Muscle of arm (tissue), 14 donors: ENCODE measurements around the gene PRKAG2. TPM values are rescaled to one million over a fixed set of nuclear protein-coding genes. Genes with fewer than 3 reads are reported as not detected.
"Not testable (repeated sequence)": the region's sequence is repeated elsewhere in the genome, so short reads cannot be mapped to it uniquely, and the experiment has no call there.

ENCODE experiments used
- DNase-seq: peaks from one replicate; pipeline ENCODE4 v3.0.0-alpha.2; 2013
- long read RNA-seq, 11 donors: transcript quantifications; one replicate each; lab custom pipeline, GENCODE V29; 2026
- polyA plus RNA-seq, 12 donors: library from polyadenylated mRNA; unstranded; fragments of 120-200 nt; gene quantifications; one replicate each; pipeline ENCODE4 v1.2.1, GENCODE V29; 2013; ENCODE audit not compliant: insufficient read length in 12 of 12

Gene PRKAG2
- 10 to 100 TPM in 10 of 12 donors, 1 to 10 TPM in 1, not detected in 1; 9.8 to 21.3 (median 14.0) TPM for polyA plus RNA-seq
- long read RNA-seq, donor 1, partial matches to known transcripts = 6 of 12 reads
- long read RNA-seq, donor 1, other reads (novel, unspliced or antisense) = 0 of 12 reads
- long read RNA-seq, donor 2, partial matches to known transcripts = 0 of 3 reads
- long read RNA-seq, donor 2, other reads (novel, unspliced or antisense) = 0 of 3 reads
- long read RNA-seq, donor 3 = 0 reads
- long read RNA-seq, donor 4, partial matches to known transcripts = 0 of 2 reads
- long read RNA-seq, donor 4, other reads (novel, unspliced or antisense) = 0 of 2 reads
- long read RNA-seq, donor 5, partial matches to known transcripts = 0 of 3 reads
- long read RNA-seq, donor 5, other reads (novel, unspliced or antisense) = 0 of 3 reads
- long read RNA-seq, donor 6, partial matches to known transcripts = 0 of 2 reads
- long read RNA-seq, donor 6, other reads (novel, unspliced or antisense) = 0 of 2 reads
- long read RNA-seq, donor 7, partial matches to known transcripts = 0 of 3 reads
- long read RNA-seq, donor 7, other reads (novel, unspliced or antisense) = 0 of 3 reads
- long read RNA-seq, donor 8, transcript PRKAG2-203 (12 exons, 2,318 nt) = major isoform, 5 of 5 reads
- long read RNA-seq, donor 8, partial matches to known transcripts = 0 of 5 reads
- long read RNA-seq, donor 8, other reads (novel, unspliced or antisense) = 0 of 5 reads
- long read RNA-seq, donor 9, partial matches to known transcripts = 0 of 2 reads
- long read RNA-seq, donor 9, other reads (novel, unspliced or antisense) = 0 of 2 reads
- long read RNA-seq, donor 10, partial matches to known transcripts = 0 of 2 reads
- long read RNA-seq, donor 10, other reads (novel, unspliced or antisense) = 0 of 2 reads
- long read RNA-seq, donor 11, partial matches to known transcripts = 0 of 1 reads
- long read RNA-seq, donor 11, other reads (novel, unspliced or antisense) = 0 of 1 reads

DNA sequence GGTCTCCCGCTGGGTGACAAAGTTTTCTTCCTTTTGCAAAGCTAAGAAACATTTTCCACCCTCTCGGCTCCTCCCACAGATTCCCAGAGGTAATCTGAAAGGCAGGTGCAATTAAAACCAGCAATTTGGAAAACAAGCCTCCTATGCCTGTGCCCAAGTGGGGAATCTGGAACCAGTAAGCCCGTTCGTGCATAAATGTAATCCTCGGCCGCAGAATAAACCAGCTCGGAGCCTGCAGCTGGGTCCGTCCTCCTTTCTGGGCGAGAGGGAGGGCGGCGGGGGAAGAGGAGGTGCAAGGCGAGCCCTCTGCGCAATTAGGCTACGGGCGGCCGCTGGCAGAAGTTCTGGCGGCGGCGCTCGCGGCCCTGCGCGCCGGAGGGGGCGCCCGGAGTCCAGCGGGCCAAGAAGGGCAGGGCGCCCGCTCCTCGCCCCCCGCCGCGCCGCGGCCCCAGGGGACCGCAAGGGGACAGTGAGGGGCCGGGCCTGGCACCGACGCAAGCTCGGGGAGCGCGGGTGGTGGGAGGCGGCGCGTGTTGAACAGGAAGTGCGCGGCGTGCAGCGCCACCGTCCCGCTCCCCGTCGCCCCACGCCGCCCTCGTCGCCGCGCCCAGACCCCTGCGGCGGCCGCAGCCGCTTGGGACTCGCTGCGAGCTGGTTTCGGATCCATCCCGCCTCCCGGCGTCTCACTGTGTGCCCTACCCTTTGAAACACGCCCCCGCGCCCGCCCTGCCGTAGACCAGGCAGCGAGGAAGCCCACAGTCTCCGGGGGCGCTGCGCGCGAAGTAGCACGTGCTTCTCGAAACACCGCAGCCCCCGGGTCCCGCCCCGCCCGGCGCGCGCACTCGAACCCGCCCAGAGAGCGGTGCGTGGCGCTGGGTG, at the start of gene PRKAG2:
Gene PRKAG2, minus strand, starts transcription at position 217 of the 879 bp plus-strand sequence. CDS start 495 bp downstream, outside the sequence.
- peak; percentile 39 for DNase-seq

GRCh38 chr7:151926336-151926712, 49.4 kb upstream of the PRKAG2 start:
- no peak for DNase-seq

- no peak for DNase-seq
Measured at GRCh38 chr7:151925446-151926335, 48.8 kb upstream of the PRKAG2 start.

DNA sequence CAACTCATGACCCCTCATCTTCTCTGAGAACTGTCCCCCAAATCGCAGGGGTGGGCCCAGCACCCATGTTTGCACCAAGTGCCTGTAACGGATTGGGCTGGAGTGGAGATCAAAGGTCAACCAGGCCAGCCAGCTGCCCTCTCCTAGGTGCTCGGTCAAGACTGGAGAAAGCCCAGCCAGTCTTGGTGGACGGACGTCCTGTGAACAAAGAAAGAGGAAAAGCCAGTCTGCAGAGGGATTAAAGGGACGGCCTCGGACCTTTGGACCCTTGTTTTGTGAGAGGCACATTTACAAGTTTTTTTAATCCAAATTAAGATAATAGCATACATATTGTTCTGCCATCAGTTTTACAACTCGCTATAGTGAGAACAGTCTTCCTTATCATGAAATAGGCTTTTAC, 47.6 kb upstream of the PRKAG2 start:
- DNase-seq = no peak

- DNase-seq = no peak
Measured at GRCh38 chr7:151924001-151924400, 47.1 kb upstream of the PRKAG2 start.

DNA sequence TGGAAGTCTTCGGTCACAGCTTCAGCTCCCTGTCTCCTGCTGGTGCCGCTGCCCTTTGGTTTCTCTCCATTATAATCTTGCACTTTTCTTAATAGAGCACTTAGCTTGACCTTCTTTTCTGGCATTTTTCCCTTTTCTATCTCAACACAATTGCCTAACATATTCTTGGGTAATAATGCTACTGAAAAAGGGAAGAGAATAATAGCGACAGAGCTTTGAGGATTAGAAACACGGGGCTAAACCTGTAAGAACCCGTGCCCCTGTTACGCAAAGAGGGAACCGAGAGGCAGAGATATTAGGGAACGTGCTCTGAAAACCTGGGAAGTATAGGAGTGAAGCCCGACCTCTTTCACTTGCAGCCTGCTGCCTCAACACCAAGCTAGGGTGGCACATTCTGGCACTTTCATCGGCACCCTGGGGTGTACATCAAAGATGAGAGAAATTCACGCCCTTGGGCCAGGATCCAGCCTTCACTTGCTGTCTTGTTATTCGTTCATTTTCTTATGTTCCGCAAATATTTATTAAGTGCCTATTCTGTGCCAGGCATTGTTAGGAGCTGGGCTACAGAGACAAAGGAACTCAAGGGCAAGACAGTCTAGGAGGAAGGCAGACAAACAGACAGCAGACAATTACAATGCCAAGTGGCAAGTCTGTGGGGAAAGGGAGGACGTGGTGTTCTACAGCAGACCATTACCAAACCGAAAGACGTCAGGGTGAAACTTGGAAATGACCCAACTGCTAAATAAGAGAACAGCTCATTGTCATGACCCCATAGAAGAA, 46.4 kb upstream of the PRKAG2 start:
- no peak for DNase-seq

GRCh38 chr7:151921451-151921850, 44.5 kb upstream of the PRKAG2 start:
- DNase-seq = no peak

- no peak for DNase-seq
Measured at GRCh38 chr7:151920488-151920887, 43.6 kb upstream of the PRKAG2 start.

- DNase-seq = no peak
Measured at GRCh38 chr7:151919595-151919994, 42.7 kb upstream of the PRKAG2 start.

DNA sequence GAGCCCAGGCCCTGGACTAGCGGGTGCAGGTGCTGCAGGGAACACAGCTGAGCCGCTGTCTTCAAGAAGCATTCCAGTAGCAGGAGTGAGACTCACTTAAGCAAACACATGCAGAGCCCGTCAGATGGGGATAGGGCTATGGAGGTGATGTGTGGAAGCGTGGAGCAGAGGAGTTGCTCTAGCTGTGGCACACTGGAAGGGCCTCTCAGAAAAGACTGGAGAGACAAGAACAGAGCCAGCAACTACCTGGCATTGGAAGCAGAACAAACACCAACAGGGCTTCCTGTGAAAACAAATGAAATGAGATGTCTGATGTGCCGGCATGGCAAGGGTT, 41.6 kb upstream of the PRKAG2 start:
- DNase-seq = no peak

GRCh38 chr7:151917791-151918509, 41.0 kb upstream of the PRKAG2 start:
- DNase-seq = no peak

GRCh38 chr7:151914051-151914450, 37.1 kb upstream of the PRKAG2 start:
- DNase-seq = no peak

- not testable (repeated sequence) for DNase-seq
Measured at GRCh38 chr7:151910655-151911054, 33.7 kb upstream of the PRKAG2 start.

GRCh38 chr7:151907115-151907514, 30.2 kb upstream of the PRKAG2 start:
- DNase-seq = not testable (repeated sequence)

DNA sequence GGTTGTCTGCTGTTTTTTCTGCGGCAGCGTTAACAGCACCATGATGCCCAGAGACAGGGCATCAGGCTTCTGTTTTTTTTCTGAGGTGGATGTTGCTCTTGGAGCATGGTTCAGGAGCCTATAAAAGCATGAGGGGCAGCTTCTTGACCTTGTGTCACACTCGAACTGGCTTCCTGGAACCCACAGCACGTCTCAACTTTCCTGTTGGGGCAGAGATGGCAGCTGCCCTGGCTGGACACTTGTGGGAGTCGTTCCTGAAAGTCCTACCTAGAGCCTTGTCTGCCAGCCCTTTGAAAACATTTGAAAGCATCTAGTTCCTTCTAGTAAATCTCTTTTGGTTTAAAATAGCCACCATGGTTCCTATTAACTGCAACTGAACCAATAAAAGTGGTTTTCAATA, 28.9 kb upstream of the PRKAG2 start:
- DNase-seq = no peak

DNA sequence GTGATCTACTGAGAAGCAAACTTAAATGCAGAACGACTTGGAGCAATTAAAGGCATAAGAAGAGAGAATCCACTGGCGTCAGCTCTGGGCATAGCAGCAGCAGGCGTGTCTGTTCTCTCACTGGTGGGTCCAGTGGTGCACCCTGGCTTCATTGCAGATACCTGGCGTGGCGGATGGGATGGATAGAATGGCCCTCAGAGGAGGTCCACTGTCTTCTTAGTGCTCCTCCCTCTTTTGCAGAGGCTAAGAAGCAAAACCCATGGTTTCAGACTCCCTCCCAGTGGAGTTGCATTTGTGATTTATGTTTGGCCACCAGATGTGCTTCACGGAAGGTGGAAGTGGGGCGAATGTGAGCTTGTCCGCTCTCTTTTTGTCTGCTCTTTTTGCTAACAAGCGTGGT, 28.4 kb upstream of the PRKAG2 start:
- no peak for DNase-seq

DNA sequence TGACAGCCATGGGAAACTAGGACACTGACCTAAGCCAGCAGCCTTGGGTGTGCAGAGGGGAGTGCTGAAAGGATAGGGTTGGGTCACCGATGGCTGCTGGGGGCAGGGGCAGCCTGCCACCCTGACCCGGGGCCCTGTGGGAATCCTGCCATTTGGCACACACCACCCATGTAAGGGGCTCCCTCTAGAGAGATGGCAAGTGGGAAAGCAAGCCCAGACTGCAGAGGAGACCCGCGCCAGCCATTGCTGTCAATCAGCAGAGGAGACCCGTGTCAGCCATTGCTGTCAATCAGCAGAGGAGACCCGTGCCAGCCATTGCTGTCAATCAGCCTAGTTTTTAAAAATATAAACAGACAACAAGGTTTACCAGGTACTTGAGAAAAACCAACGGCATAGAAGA, 27.4 kb upstream of the PRKAG2 start:
- no peak for DNase-seq

GRCh38 chr7:151903249-151904032, 26.5 kb upstream of the PRKAG2 start:
- no peak for DNase-seq
